Measurements from ENCODE around the gene JMJD8. TPM values are rescaled to one million over a fixed set of nuclear protein-coding genes. Genes with fewer than 3 reads are reported as not detected.

The JMJD8 gene
- total RNA-seq, 4 donors from 2014 or later = 45.6 to 56.1 (median 51.9) TPM

DNA sequence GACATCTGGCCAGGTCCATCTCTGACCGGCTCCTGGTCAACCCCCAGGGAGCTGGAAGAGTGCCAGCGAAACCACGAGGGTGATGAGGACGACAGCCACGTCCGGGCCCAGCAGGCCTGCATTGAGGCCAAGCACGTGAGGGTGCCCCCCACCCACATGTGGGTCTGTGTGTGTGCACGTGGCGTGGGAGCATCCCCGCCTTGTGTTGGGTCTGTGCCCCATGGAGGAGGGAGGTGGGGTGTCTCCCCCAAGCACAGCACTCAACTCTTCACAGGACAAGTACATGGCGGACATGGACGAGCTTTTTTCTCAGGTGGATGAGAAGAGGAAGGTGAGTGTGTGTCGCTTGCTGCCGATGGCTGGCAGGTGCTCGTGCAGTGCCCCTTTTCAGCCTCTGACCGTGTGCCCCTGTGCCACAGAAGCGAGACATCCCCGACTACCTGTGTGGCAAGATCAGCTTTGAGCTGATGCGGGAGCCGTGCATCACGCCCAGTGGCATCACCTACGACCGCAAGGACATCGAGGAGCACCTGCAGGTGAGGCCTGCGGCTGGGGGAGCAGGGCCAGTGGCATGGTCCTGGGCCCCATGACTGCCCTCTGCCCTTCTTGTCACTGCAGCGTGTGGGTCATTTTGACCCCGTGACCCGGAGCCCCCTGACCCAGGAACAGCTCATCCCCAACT lies 2.2 kb downstream of the JMJD8 start:
- TF ChIP-seq POLR2A (IDR thresholded peaks at IDR 0.05) = no peak
- TF ChIP-seq, protein P1, sequence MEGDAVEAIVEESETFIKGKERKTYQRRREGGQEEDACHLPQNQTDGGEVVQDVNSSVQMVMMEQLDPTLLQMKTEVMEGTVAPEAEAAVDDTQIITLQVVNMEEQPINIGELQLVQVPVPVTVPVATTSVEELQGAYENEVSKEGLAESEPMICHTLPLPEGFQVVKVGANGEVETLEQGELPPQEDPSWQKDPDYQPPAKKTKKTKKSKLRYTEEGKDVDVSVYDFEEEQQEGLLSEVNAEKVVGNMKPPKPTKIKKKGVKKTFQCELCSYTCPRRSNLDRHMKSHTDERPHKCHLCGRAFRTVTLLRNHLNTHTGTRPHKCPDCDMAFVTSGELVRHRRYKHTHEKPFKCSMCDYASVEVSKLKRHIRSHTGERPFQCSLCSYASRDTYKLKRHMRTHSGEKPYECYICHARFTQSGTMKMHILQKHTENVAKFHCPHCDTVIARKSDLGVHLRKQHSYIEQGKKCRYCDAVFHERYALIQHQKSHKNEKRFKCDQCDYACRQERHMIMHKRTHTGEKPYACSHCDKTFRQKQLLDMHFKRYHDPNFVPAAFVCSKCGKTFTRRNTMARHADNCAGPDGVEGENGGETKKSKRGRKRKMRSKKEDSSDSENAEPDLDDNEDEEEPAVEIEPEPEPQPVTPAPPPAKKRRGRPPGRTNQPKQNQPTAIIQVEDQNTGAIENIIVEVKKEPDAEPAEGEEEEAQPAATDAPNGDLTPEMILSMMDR (IDR thresholded peaks at IDR 0.05) = no peak
- Histone ChIP-seq H3K9me3 (no peaks in the 10 kb centered on the region), H3K4me1 (peaks cover 4 to 51% (median 36%) of the 10 kb centered on the region in 4 donors), H3K36me3 (peaks cover 0 to 27% (median 0%) of the 10 kb centered on the region in 3 donors), H3K27me3 (no peaks in the 10 kb centered on the region), H3K4me3 (no peak overlapping the region), H3K27ac (no peak overlapping the region)
- no peak for DNase-seq

DNA sequence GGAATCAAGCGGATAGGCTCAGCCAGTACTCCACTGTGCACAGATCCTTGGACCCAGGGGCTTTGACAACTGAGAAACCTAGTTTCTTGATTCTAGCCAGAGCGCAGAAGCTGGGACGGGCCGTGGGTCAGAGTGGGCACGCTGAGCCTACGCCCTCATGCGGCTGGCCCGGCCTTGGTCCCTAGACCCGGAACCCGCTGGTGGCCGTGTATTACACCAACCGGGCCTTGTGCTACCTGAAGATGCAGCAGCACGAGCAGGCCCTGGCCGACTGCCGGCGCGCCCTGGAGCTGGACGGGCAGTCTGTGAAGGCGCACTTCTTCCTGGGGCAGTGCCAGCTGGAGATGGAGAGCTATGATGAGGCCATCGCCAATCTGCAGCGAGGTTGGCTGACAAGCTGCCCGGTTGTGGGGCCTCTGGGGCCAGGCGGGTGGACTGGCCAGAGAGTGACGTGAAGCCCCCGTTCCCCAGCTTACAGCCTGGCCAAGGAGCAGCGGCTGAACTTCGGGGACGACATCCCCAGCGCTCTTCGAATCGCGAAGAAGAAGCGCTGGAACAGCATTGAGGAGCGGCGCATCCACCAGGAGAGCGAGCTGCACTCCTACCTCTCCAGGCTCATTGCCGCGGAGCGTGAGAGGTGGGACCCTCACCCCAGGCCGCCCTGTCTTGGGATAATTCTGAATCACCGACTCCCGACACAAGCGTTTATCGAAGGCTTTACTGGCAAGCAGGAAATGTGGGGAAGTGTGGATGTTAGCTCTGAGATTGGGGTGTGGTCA lies 3.0 kb downstream of the JMJD8 start:
- H3K36me3 ChIP-seq = peaks cover 0 to 22% (median 0%) of the 10 kb centered on the region in 3 donors
- DNase-seq = peak in 1 of 3 donors; percentile 70
- TF ChIP-seq POLR2A (IDR thresholded peaks at IDR 0.05) = no peak
- TF ChIP-seq, protein P1 (IDR thresholded peaks at IDR 0.05) = peak in 1 of 6 experiments; percentile 2
- H3K4me1 ChIP-seq = peaks cover 7 to 58% (median 38%) of the 10 kb centered on the region in 4 donors
- peak overlapping the region; percentile 73 to 98 (median 94) for H3K4me3 ChIP-seq
- peak overlapping the region; percentile 91 to 97 (median 94) for H3K27ac ChIP-seq
- H3K27me3 ChIP-seq = no peaks in the 10 kb centered on the region
- H3K9me3 ChIP-seq = no peaks in the 10 kb centered on the region

DNA sequence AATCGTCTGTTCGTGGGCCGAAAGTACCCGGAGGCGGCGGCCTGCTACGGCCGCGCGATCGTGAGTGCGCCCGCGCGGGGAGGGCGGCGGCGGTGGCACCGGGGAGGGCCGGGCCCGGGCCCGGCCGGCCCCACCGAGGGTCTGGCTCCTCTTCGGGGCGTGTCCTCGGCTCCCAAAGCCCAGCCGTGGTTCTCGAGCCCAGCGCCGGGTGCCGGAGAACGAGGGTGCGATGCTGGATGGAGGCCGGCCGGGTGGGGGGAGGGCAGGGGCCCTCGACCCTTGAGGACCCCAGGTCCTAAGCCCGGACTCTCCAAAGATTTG lies 3.5 kb downstream of the JMJD8 start:
- H3K9me3 ChIP-seq = no peaks in the 10 kb centered on the region
- no peaks in the 10 kb centered on the region for H3K27me3 ChIP-seq
- H3K36me3 ChIP-seq = peaks cover 0 to 22% (median 0%) of the 10 kb centered on the region in 3 donors
- DNase-seq = no peak
- H3K27ac ChIP-seq = peak overlapping the region; percentile 91 to 97 (median 94)
- TF ChIP-seq, protein P1 (IDR thresholded peaks at IDR 0.05) = no peak
- no peak for TF ChIP-seq POLR2A (IDR thresholded peaks at IDR 0.05)
- H3K4me3 ChIP-seq = peak overlapping the region; percentile 73 to 98 (median 94)
- peaks cover 12 to 64% (median 43%) of the 10 kb centered on the region in 4 donors for H3K4me1 ChIP-seq

DNA sequence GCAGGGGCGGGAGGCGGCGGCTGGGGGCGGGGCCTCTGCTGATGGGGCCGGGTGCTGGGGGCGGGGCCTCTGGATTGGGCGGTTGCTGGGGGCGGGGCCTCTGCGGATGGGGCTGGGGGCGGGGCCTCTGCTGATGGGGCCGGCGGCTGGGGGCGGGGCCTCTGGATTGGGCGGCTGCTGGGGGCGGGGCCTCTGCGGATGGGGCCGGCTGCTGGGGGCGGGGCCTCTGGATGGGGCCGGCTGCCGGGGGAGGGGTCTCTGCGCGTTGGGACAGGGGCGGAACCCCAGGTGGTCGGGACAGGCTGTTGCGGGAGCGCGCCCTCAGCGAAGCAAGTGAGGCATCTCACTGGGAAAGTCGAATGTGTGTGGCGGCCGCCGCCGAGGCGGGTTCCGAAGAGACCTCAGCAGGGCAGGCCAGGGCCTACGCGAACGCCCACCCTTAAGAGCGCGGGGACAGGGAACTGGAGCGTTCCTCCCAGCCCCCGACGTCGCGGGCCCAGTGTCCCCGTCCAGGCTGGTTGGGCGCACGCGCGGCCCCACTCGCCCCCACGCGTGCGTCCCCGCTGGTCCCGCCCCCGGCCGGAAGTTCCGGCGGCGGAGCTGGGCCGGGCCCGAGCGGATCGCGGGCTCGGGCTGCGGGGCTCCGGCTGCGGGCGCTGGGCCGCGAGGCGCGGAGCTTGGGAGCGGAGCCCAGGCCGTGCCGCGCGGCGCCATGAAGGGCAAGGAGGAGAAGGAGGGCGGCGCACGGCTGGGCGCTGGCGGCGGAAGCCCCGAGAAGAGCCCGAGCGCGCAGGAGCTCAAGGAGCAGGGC lies 4.1 kb downstream of the JMJD8 start, which contains the start of gene STUB1:
STUB1 (plus strand) TSS at position 597 of the 811 bp plus-strand sequence; CDS start at position 713, 116 bp downstream.
- TF ChIP-seq, protein P1 (IDR thresholded peaks at IDR 0.05) = no peak
- peak; percentile 47 to 89 for TF ChIP-seq POLR2A (IDR thresholded peaks at IDR 0.05)
- peak within 1 kb of the TSS; percentile 91 to 97 (median 94) for H3K27ac ChIP-seq
- H3K4me1 ChIP-seq = peaks cover 13 to 65% (median 46%) of the 10 kb centered on the region in 4 donors
- H3K36me3 ChIP-seq = peaks cover 0 to 22% (median 0%) of the 10 kb centered on the region in 3 donors
- no peaks in the 10 kb centered on the region for H3K27me3 ChIP-seq
- H3K9me3 ChIP-seq = no peaks in the 10 kb centered on the region
- peak; percentile 90 to 97 (median 94) for DNase-seq
- peak within 1 kb of the TSS; percentile 73 to 98 (median 94) for H3K4me3 ChIP-seq
